Mesodermal cell (in vitro differentiated cells): ENCODE measurements around the gene VPS37B.
"Not testable (repeated sequence)": the region's sequence is repeated elsewhere in the genome, so short reads cannot be mapped to it uniquely, and the experiment has no call there.

Experiments
- H3K27ac ChIP-seq: 2 replicates; pipeline ENCODE4 v1.7.0; 2013; ENCODE audit warnings: mild to moderate bottlenecking, low read depth, low read length, moderate library complexity; ENCODE audit not compliant: severe bottlenecking
- H3K36me3 ChIP-seq: 2 replicates; pipeline ENCODE4 v1.7.1; 2013; ENCODE audit warnings: mild to moderate bottlenecking, low read length, moderate library complexity; ENCODE audit not compliant: control insufficient read depth, insufficient read depth
- H3K4me1 ChIP-seq: one replicate; pipeline ENCODE4 v1.7.1; 2013; ENCODE audit warnings: mild to moderate bottlenecking, low read length; ENCODE audit not compliant: insufficient read depth, control insufficient read depth, poor library complexity, severe bottlenecking
- H3K4me3 ChIP-seq: 2 replicates; pipeline ENCODE4 v1.7.0; 2013; ENCODE audit warnings: low read length, control low read depth, mild to moderate bottlenecking; ENCODE audit not compliant: insufficient read depth, poor library complexity, severe bottlenecking; ENCODE audit errors: extremely low read depth
- H3K9me3 ChIP-seq: 2 replicates; pipeline ENCODE4 v1.7.1; 2013; ENCODE audit warnings: mild to moderate bottlenecking, low read length, moderate library complexity; ENCODE audit not compliant: control insufficient read depth
- WGBS, 2 experiments: methylation state at CpG; one replicate each; pipeline ENCODE4 v1.1.5; 2013; ENCODE audit warnings: missing lambda C conversion rate in 2 of 2; ENCODE audit not compliant: insufficient coverage in 2 of 2; 5-methylcytosine and 5-hydroxymethylcytosine counted together

VPS37B gene

DNA sequence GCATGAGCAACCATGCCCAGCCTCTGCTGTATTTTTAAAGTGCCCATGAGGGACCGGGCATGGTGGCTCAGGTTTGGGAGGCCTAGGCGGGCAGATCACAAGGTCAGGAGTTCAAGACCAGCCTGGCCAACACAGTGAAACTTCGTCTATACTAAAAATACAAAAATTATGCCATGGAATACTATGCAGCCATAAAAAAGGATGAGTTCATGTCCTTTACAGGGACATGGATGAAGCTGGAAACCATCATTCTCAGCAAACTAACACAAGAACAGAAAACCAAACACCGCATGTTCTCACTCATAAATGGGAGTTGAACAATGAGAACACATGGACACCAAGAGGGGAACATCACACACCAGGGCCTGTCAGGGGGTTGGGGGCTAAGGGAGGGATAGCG lies 9.3 kb upstream of the VPS37B start:
- 85 to 100% methylated on average over 1 to 2 of the region's 5 CpGs for WGBS, 2 experiments
- not testable (repeated sequence) for H3K4me1 ChIP-seq, H3K36me3 ChIP-seq, H3K27ac ChIP-seq, H3K9me3 ChIP-seq, H3K4me3 ChIP-seq

DNA sequence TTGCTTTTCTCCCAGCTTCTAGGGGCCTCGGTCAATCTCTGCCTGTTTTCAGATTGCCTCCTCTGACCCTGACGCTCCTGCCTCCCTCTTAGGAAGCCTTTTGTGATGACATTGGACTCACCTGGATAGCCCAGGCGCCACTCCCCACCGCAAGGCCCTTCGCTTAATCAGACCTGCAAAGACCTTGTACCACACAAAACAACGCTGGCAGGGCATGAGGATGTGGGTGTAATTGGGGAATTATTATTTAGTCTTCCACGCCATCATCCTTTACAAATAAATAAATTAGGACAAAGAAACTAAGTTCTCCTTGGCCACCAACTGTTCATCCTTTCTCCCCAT lies 7.7 kb upstream of the VPS37B start:
- Histone ChIP-seq H3K9me3 (no peaks in the 10 kb centered on the region), H3K27ac (no peak overlapping the region), H3K4me1 (peaks cover 5% of the 10 kb centered on the region), H3K36me3 (no peaks in the 10 kb centered on the region), H3K4me3 (no peak overlapping the region)
- WGBS, 2 experiments = 60 to 66% methylated on average over 3 of the region's 7 CpGs

DNA sequence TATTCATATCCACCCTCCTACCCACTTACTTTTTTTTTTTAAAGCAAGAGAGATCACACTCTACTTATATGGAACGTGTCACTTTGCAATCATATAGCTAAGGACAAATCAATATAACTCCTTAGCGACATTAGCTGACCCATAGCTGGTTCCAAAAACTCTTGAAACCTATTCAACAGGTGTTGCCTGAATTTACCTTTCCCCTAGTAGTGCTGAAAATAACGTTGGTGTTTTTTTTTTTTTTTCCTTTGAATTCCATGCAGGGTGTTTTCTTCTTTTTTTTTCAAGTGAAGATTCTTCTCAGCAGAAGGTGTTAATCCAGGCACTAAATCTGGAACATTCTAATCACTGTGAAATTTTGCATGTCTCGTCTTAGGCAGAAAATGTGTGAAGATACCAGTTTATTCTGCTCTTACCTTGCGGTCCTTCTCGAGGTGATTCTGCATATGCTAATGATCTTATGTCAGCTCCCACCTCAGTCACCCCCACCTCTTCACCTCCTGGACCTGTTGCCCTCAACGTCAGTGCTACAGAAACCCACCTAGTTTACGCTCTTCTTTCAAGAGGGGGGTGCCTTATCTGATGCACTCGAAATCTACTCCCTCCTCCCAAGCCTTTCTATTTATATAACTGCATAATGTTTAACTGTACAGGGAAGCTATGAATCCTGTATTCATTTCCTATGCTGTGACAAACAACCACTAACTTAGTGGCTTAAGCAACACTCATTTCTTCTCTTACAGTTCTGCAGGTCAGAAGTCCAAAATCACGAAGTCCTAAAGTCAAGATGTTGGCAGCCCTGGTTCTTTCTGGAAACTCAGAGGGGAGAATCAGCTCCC lies 7.1 kb upstream of the VPS37B start:
- Histone ChIP-seq H3K27ac (no peak overlapping the region), H3K36me3 (no peaks in the 10 kb centered on the region), H3K9me3 (no peaks in the 10 kb centered on the region), H3K4me1 (peaks cover 5% of the 10 kb centered on the region), H3K4me3 (no peak overlapping the region)
- 38 to 43% methylated on average over 5 to 6 of the region's 10 CpGs for WGBS, 2 experiments

DNA sequence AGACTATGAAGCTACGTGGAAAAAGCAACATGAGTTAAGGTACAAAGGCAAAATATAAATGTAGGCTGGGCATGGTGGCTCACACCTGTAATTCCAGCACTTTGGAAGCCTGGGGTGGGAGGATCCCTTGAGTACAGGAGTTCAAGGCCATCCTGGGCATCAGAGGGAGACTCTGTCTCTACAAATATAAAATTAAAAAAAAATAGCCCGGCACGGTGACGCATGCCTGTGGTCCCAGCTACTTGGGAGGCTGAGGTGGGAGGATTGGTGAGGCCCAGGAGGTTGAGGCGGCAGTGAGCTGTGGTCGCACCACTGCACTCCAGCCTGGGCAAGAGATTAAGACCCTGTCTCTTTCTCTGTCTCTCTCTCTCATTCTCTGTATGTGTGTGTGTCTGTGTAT lies 4.0 kb upstream of the VPS37B start:
- Histone ChIP-seq H3K9me3 (no peaks in the 10 kb centered on the region), H3K27ac (no peak overlapping the region), H3K4me1 (peaks cover 5% of the 10 kb centered on the region), H3K4me3 (no peak overlapping the region), H3K36me3 (no peaks in the 10 kb centered on the region)
- WGBS, 2 experiments = 95 to 100% methylated on average over 1 to 4 of the region's 6 CpGs

DNA sequence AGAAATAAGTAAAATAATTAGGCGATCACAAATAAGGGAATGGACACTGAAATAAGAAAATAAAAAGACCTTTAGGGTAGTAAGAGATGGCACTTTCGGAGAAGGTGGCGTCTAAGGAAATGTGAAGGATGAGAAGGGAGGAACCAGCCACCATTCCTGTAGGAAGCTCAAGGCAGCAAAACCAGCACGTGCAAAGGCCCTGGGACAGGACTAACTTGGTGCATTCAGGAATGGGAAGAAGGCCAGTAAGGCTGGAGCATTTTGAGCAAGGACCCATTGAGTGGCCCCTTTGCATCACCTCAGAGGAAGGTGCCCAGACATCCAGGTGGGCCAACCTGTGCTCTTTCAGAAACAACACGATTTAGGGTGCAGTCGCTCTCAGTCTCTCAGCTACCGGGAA lies 738 bp upstream of the VPS37B start:
- Histone ChIP-seq H3K27ac (no peak overlapping the region), H3K9me3 (no peaks in the 10 kb centered on the region), H3K36me3 (peaks cover 5% of the 10 kb centered on the region), H3K4me3 (no peak overlapping the region), H3K4me1 (peaks cover 24% of the 10 kb centered on the region)
- 94% methylated on average over 5 to 7 of the region's 7 CpGs for WGBS, 2 experiments

DNA sequence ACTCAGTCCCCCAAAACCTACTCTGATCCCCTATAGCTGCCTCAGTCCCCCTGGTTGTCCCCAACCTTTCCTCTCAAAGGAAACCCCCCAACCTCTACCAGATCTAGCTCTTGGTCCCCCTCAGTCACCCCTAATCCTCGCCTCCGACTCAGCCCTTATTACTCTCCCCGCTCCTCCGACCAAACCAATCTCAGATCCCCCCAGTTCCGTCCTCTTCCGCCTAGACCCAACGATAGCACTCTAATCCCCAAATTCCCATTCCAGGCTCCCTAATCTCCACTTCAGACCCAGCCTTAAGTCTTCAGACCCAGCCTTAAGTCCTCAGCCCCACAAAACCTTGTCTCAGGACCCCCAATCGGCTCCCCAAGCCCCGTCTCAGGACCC lies 612 bp downstream of the VPS37B start:
- Histone ChIP-seq H3K9me3 (no peaks in the 10 kb centered on the region), H3K4me3 (peak overlapping the region; percentile 88), H3K4me1 (peaks cover 35% of the 10 kb centered on the region), H3K27ac (peak overlapping the region; percentile 47), H3K36me3 (peaks cover 5% of the 10 kb centered on the region)
- WGBS, 2 experiments = 34 to 63% methylated on average over 7 to 8 of the region's 9 CpGs

DNA sequence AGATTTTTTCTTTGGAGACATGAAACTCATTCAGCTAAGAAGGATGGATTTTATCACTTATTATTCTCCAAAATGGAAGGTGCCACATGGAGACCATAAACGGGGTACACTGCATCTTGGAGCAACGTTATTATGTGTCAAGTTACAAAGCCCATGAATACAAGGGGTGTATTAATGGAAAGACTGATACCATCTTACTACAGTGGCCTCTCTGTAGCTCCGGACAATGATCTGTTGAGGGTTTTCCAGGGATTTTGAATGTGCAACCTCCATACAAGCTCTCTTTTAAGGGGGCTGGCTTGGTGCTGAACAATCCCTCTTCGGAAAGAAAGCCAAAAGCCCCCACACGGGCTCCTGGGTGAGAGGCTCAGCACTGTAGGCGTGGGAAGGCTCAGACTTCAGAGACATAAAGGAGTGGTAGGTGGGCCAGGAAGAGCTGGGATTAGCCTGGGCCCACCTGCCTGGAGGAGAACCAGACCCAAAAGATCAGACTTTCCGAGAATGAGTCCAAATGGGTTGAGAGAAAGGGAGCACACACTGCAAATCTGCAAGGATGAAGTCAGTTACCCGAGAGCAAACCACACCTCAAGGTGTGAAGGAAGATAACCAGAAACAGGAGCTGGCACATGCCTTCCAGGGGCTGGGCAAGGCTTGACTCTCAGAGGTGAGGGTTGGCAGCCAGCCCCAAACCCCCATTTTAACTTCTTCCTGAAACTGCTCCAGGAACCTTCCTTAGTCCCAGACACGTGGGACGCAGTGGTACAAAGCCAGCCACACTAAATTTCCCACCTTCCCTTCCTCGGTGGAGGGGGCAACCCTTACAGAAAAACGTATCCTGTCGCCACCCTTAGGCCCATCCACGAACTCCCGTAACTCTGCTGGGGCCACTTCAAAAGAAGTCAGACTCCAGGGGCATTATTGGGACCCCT lies 1.5 kb downstream of the VPS37B start:
- Histone ChIP-seq H3K4me3 (peak overlapping the region; percentile 88), H3K36me3 (peaks cover 5% of the 10 kb centered on the region), H3K27ac (no peak overlapping the region), H3K9me3 (no peaks in the 10 kb centered on the region), H3K4me1 (peaks cover 35% of the 10 kb centered on the region)
- WGBS, 2 experiments = 81 to 82% methylated on average over 13 to 14 of the region's 15 CpGs

DNA sequence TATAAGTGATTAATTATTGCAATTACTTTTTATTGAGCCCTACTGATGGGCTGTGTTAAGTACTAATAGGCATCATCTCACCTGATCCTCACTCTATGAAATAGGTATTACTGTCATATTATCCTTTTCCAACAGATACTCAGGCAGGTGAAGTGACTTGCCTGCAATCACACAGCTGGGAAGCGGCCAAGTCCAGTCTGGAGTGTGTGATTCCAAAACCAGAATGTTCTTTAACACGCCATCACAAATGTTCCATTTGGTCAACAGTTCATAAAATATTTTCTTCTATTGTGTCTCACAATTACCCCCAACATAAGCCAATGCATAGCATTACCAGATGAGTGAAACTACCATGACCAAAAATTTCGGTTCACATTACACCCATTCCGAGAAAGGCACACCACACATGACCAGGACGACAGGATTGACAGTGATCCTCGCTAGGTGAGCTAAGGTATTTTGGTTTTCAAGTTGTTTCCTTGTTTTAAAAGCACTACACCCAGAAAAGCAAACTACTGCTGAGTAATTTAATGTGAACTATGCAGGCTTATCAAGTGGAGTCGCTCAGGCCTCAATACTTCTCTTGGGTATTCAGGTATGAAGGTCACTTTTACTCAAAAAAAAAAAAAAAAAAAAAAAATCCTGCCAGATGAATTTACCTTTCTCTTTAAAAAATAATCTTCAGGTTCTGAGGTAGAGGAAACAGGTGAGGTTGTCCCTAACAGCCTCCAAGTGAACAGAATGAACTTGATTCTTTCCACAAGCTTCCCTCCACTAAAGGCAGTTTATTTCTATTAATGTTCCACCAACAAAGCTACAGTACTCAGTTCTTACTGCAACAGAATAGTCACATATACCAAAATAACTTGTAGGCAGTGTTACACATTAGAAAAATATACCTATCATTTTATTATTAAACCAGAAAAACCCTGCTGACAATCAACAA lies 2.4 kb downstream of the VPS37B start:
- Histone ChIP-seq H3K4me3 (no peak overlapping the region), H3K4me1 (peaks cover 37% of the 10 kb centered on the region), H3K36me3 (peaks cover 5% of the 10 kb centered on the region), H3K27ac (no peak overlapping the region), H3K9me3 (no peaks in the 10 kb centered on the region)
- WGBS, 2 experiments = 97% methylated on average over 4 of the region's 7 CpGs; no CpG with 5 or more reads in 1 of the 2 experiments

DNA sequence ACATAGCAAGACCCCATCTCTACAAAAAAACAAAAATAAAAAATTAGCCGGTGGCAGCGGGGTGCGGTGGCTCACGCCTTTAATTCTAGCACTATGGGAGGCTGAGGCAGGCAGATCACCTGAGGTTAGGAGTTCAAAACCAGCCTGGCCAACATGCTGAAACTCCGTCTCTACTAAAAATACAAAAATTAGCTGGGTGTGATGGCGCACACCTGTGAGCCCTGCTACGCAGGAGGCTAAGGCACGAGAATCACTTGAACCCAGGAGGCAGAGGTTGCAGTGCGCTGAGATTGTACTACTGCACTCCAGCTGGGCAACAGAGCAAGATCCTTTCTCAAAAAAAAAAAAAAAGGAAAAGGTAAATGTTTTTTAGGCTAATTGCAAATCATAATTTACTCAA lies 3.2 kb downstream of the VPS37B start:
- not testable (repeated sequence) for H3K4me3 ChIP-seq, H3K36me3 ChIP-seq, H3K9me3 ChIP-seq
- H3K4me1 ChIP-seq = peaks cover 43% of the 10 kb centered on the region
- WGBS, 2 experiments = 97 to 98% methylated on average over 5 to 8 of the region's 9 CpGs
- H3K27ac ChIP-seq = peak overlapping the region; percentile 43
